MCF 10A (cell line): ENCODE data around the gene RO60. TPM values are rescaled to one million over a fixed set of nuclear protein-coding genes. Genes with fewer than 3 reads are reported as not detected.
"Not testable (repeated sequence)": the region's sequence is repeated elsewhere in the genome, so short reads cannot be mapped to it uniquely, and the experiment has no call there.

ENCODE experiments used
- BruUV-seq: library from RNA; stranded (reverse); fragments of 400-500 nt; replicated peaks from 2 replicates; lab custom pipeline; 2021; lab: Mats Ljungman, UMichigan
- CTCF ChIA-PET: fragments of 300-600 bp; sonication (Branson Sonifier 250); formaldehyde crosslinking; extraction: SDS; loops from one replicate; lab custom pipeline; 2021; ENCODE audit warnings: antibody characterized with exemption, inconsistent platforms; lab: Yijun Ruan, JAX
- POLR2A ChIA-PET: fragments of 300-600, 350-650 bp; sonication (Branson Sonifier 250); formaldehyde crosslinking; extraction: SDS; loops from one replicate; lab custom pipeline; 2020; ENCODE audit warnings: antibody characterized with exemption, inconsistent platforms; lab: Yijun Ruan, JAX
- DNase-seq: peaks from one replicate; pipeline ENCODE4 v3.0.0-alpha.2; 2018; ENCODE audit not compliant: unreplicated experiment
- H3K27ac Mint-ChIP-seq: one replicate; pipeline ENCODE4 v1.8.0; 2022; ENCODE audit warnings: mild to moderate bottlenecking, low read depth, mixed read lengths; ENCODE audit not compliant: unreplicated experiment
- H3K27me3 Mint-ChIP-seq: one replicate; pipeline ENCODE4 v1.8.0; 2022; ENCODE audit warnings: mixed read lengths; ENCODE audit not compliant: insufficient read depth, unreplicated experiment
- H3K36me3 Mint-ChIP-seq: one replicate; pipeline ENCODE4 v1.8.0; 2022; ENCODE audit warnings: mild to moderate bottlenecking, moderate library complexity, mixed read lengths; ENCODE audit not compliant: insufficient read depth, unreplicated experiment
- H3K4me1 Mint-ChIP-seq: one replicate; pipeline ENCODE4 v1.8.0; 2022; ENCODE audit warnings: mixed read lengths; ENCODE audit not compliant: insufficient read depth, unreplicated experiment
- H3K4me3 Mint-ChIP-seq: one replicate; pipeline ENCODE4 v1.8.0; 2022; ENCODE audit warnings: mild to moderate bottlenecking, moderate library complexity, mixed read lengths; ENCODE audit not compliant: unreplicated experiment
- H3K9me3 Mint-ChIP-seq: one replicate; pipeline ENCODE4 v1.8.0; 2022; ENCODE audit warnings: mixed read lengths; ENCODE audit not compliant: unreplicated experiment
- intact Hi-C: fragments of 100-400 bp; cut with micrococcal nuclease; formaldehyde crosslinking; loops from 2 replicates; pipeline ENCODE4 v1.14.1; 2022
- total RNA-seq: library from RNA; stranded (reverse); gene quantifications from 2 replicates; pipeline ENCODE4 v1.2.3, GENCODE V29; 2022
- TF ChIP-seq, protein P1 (sequence below): fragments of 200-600 bp; IDR thresholded peaks from one replicate; pipeline ENCODE4 v1.8.0; 2022; ENCODE audit warnings: antibody characterized with exemption, mild to moderate bottlenecking; ENCODE audit not compliant: unreplicated experiment

RO60 gene
- total RNA-seq, 1 experiment from 2014 or later: 128 TPM

- Mint-ChIP-seq H3K9me3 (no peaks in the 10 kb centered on the region), H3K27ac (peak overlapping the region; percentile 40), H3K36me3 (peaks cover 41% of the 10 kb centered on the region), H3K4me3 (no peak overlapping the region), H3K27me3 (no peaks in the 10 kb centered on the region), H3K4me1 (no peaks in the 10 kb centered on the region)
- BruUV-seq: no TSS peak
- POLR2A ChIA-PET: interaction anchor here (0.9 to 1.6 kb wide), 2 partner anchors 9 to 16 kb away, joined by 3 to 13 read pairs; partner anchors contain the start of genes RO60 and UCHL5
- intact Hi-C loops: no loop called here
- TF ChIP-seq, protein P1, sequence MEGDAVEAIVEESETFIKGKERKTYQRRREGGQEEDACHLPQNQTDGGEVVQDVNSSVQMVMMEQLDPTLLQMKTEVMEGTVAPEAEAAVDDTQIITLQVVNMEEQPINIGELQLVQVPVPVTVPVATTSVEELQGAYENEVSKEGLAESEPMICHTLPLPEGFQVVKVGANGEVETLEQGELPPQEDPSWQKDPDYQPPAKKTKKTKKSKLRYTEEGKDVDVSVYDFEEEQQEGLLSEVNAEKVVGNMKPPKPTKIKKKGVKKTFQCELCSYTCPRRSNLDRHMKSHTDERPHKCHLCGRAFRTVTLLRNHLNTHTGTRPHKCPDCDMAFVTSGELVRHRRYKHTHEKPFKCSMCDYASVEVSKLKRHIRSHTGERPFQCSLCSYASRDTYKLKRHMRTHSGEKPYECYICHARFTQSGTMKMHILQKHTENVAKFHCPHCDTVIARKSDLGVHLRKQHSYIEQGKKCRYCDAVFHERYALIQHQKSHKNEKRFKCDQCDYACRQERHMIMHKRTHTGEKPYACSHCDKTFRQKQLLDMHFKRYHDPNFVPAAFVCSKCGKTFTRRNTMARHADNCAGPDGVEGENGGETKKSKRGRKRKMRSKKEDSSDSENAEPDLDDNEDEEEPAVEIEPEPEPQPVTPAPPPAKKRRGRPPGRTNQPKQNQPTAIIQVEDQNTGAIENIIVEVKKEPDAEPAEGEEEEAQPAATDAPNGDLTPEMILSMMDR: no peak
- CTCF ChIA-PET: interaction anchor here (0.9 to 1.0 kb wide), 3 partner anchors 11 to 236 kb away, joined by 3 to 7 read pairs (median 5); no protein-coding TSS in a partner anchor
- no peak for DNase-seq
Measured at GRCh38 chr1:193042766-193043691, 16.4 kb upstream of the RO60 start.

- ChIA-PET POLR2A (interaction anchor here (0.8 to 4.9 kb wide), 3 partner anchors 10 to 116 kb away, joined by 3 to 49 read pairs (median 3); partner anchors contain the start of genes RO60 and UCHL5), CTCF (interaction anchor here (0.6 to 1.0 kb wide), 3 partner anchors 104 to 351 kb away, joined by 3 to 5 read pairs (median 3); no protein-coding TSS in a partner anchor)
- not testable (repeated sequence) for BruUV-seq
Measured at GRCh38 chr1:193048913-193049312, 10.5 kb upstream of the RO60 start.

GRCh38 chr1:193054169-193054675 lies 5.2 kb upstream of the RO60 start:
- H3K9me3 Mint-ChIP-seq: no peaks in the 10 kb centered on the region
- no peak overlapping the region for H3K27ac Mint-ChIP-seq
- H3K4me3 Mint-ChIP-seq: no peak overlapping the region
- H3K36me3 Mint-ChIP-seq: peaks cover 19% of the 10 kb centered on the region
- H3K4me1 Mint-ChIP-seq: peaks cover 52% of the 10 kb centered on the region
- BruUV-seq: no TSS peak
- TF ChIP-seq, protein P1: no peak
- intact Hi-C loops: no loop called here
- ChIA-PET CTCF (interaction anchor here (0.6 to 1.6 kb wide), 3 partner anchors 22 to 176 kb away, joined by 3 to 5 read pairs (median 4); no protein-coding TSS in a partner anchor), POLR2A (interaction anchor here (0.8 kb wide), 1 partner anchor 146 kb away, joined by 4 read pairs; no protein-coding TSS in a partner anchor)
- DNase-seq: no peak
- H3K27me3 Mint-ChIP-seq: no peaks in the 10 kb centered on the region

More at GRCh38 chr1:193048913-193049312, 10.5 kb upstream of the RO60 start:
- H3K9me3 Mint-ChIP-seq, H3K4me3 Mint-ChIP-seq, H3K27me3 Mint-ChIP-seq, H3K27ac Mint-ChIP-seq, intact Hi-C loops: not testable (repeated sequence)
- peaks cover 16% of the 10 kb centered on the region for H3K4me1 Mint-ChIP-seq
- H3K36me3 Mint-ChIP-seq: peaks cover 43% of the 10 kb centered on the region
- peak; percentile 34 for DNase-seq

- Mint-ChIP-seq H3K9me3 (no peaks in the 10 kb centered on the region), H3K4me3 (peak overlapping the region; percentile 87), H3K4me1 (peaks cover 45% of the 10 kb centered on the region), H3K36me3 (peaks cover 8% of the 10 kb centered on the region), H3K27me3 (no peaks in the 10 kb centered on the region), H3K27ac (peak overlapping the region; percentile 97)
- POLR2A ChIA-PET: interaction anchor here (0.7 to 3.9 kb wide), 41 partner anchors 9 to 1473 kb away, joined by 3 to 81 read pairs (median 5); partner anchors contain the start of genes CDC73, GLRX2 and RGS2
- TSS peak; percentile 45 for BruUV-seq
- CTCF ChIA-PET: interaction anchor here (0.5 to 1.9 kb wide), 13 partner anchors 11 to 1870 kb away, joined by 3 to 21 read pairs (median 5); partner anchors contain the start of gene GLRX2
- intact Hi-C loops: loop anchor here (1.0 kb wide), 3 partner anchors 47 to 250 kb away; partner anchors contain the start of genes CDC73 and GLRX2
- DNase-seq: peak; percentile 63
- TF ChIP-seq, protein P1: no peak
Measured at GRCh38 chr1:193058529-193059281, 707 bp upstream of the RO60 start.
